Cardiac fibroblast (primary cell): ENCODE measurements around the gene GRID2.
A peak's percentile ranks its signal among the peaks of the same experiment; 100 is the strongest.

Source experiments
- DNase-seq, 2 donors: peaks; one replicate each; pipeline versions ENCODE4 v3.0.0 to v3.0.0-alpha.2; 2010; ENCODE audit warnings: low read depth in 2 of 2
- H3K4me3 ChIP-seq, 2 donors: replicated peaks in 1 of 2; 1 replicate in 1 of 2; 2 replicates in 1 of 2; pipeline ENCODE4 v1.5.1; 2011; ENCODE audit warnings: low read depth in 2 of 2, low read length in 2 of 2, mild to moderate bottlenecking in 2 of 2, moderate library complexity in 1 of 2
- CTCF ChIP-seq: IDR thresholded peaks from one replicate; pipeline ENCODE4 v1.5.1; 2011; ENCODE audit warnings: low read depth, mild to moderate bottlenecking, low read length, inconsistent platforms

The GRID2 gene

GRCh38 chr4:93759506-93759905 lies 1455.7 kb downstream of the GRID2 start:
- no peak overlapping the region for H3K4me3 ChIP-seq
- no peak for DNase-seq
- no peak for TF ChIP-seq CTCF

GRCh38 chr4:93760284-93760683 lies 1456.5 kb downstream of the GRID2 start:
- no peak overlapping the region for H3K4me3 ChIP-seq
- no peak for TF ChIP-seq CTCF
- no peak for DNase-seq

GRCh38 chr4:93761286-93761685 lies 1457.5 kb downstream of the GRID2 start:
- no peak for TF ChIP-seq CTCF
- H3K4me3 ChIP-seq, result no peak overlapping the region
- DNase-seq, result no peak

GRCh38 chr4:93764639-93765246 lies 1461.0 kb downstream of the GRID2 start:
- DNase-seq, result peak; percentile 59 to 65

GRCh38 chr4:93767917-93768316 lies 1464.2 kb downstream of the GRID2 start:
- no peak overlapping the region for H3K4me3 ChIP-seq

More at GRCh38 chr4:93764639-93765246, 1461.0 kb downstream of the GRID2 start:
- TF ChIP-seq CTCF, result peak; percentile 64
- H3K4me3 ChIP-seq, result no peak overlapping the region

GRCh38 chr4:93770201-93770600 lies 1466.4 kb downstream of the GRID2 start:
- no peak for TF ChIP-seq CTCF
- no peak overlapping the region for H3K4me3 ChIP-seq
- no peak for DNase-seq

More at GRCh38 chr4:93767917-93768316, 1464.2 kb downstream of the GRID2 start:
- TF ChIP-seq CTCF, result no peak
- DNase-seq, result no peak
